GM10266 (cell line): ENCODE results near the gene USP27X.

Experiments used
- DNase-seq: peaks from one replicate; pipeline ENCODE4 v3.0.0; 2012; ENCODE audit errors: extremely low spot score
- TF ChIP-seq, protein P1 (sequence below): IDR thresholded peaks from 2 replicates; pipeline ENCODE4 v1.5.1; 2012; ENCODE audit warnings: mild to moderate bottlenecking, low read depth; ENCODE audit not compliant: control insufficient read depth, insufficient read depth; ENCODE audit errors: missing control alignments

The USP27X gene

DNA sequence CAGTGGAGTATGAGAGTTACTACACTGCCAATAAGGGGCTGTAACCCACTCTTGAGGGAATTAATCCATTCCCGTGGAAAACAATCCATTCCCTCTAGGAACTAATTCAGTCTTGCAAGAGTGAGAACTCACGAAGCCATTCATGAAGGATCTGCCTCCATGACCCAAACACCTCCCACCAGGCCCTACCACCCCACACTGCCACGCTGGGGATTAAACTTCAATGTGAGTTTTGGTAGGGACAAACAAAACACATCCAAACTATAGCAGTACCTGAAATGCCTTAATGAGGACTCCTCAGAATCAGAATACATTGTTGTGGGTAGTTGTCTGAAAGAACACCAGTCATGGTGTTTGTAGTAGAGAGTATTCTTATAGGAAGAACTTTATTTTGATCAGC is 31.0 kb upstream of the USP27X start:
- no peak for DNase-seq
- TF ChIP-seq, protein P1, sequence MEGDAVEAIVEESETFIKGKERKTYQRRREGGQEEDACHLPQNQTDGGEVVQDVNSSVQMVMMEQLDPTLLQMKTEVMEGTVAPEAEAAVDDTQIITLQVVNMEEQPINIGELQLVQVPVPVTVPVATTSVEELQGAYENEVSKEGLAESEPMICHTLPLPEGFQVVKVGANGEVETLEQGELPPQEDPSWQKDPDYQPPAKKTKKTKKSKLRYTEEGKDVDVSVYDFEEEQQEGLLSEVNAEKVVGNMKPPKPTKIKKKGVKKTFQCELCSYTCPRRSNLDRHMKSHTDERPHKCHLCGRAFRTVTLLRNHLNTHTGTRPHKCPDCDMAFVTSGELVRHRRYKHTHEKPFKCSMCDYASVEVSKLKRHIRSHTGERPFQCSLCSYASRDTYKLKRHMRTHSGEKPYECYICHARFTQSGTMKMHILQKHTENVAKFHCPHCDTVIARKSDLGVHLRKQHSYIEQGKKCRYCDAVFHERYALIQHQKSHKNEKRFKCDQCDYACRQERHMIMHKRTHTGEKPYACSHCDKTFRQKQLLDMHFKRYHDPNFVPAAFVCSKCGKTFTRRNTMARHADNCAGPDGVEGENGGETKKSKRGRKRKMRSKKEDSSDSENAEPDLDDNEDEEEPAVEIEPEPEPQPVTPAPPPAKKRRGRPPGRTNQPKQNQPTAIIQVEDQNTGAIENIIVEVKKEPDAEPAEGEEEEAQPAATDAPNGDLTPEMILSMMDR, result no peak

DNA sequence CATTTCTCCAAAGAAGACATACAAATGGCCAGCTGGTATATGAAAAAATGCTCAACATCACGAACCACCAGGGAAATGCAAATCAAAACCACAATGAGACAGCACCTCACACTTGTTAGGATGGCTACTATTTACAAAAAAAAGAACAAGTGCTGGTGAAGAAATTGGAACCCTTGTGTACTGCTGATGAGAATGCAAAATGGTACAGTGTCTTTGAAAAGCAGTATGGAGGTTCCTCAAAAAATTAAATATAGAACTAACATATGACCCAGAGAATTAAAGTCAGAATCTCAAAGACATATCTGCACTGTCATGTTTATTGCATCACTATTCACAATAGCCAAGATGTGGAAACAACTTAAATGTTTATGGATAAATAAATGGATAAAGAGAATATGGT is 29.3 kb upstream of the USP27X start:
- no peak for DNase-seq
- TF ChIP-seq, protein P1, result no peak

GRCh38 chrX:49853661-49854060 is 25.6 kb upstream of the USP27X start:
- TF ChIP-seq, protein P1, result no peak
- no peak for DNase-seq

- TF ChIP-seq, protein P1, result no peak
- DNase-seq, result no peak
These were observed 22.5 kb upstream of the USP27X start for GRCh38 chrX:49856819-49857218.

DNA sequence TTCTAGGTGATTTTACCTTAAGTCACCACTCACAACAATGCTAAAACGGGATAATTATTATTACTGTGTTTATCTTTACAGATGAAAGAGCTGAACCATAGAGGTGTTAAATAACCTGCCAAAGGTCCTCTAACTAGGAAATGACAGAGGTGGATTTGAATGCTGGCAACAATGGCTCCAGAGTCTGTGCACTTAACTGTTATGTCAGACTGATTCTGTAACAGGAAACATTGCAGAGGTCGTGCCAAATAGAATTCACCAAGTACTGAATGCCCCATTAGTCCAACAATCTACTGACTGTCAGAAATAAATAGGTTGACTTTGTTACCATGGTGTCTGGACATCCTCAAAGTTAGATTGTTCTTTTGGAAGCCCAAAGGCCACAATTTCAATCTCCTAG is 20.9 kb upstream of the USP27X start:
- TF ChIP-seq, protein P1, result no peak
- DNase-seq, result no peak

DNA sequence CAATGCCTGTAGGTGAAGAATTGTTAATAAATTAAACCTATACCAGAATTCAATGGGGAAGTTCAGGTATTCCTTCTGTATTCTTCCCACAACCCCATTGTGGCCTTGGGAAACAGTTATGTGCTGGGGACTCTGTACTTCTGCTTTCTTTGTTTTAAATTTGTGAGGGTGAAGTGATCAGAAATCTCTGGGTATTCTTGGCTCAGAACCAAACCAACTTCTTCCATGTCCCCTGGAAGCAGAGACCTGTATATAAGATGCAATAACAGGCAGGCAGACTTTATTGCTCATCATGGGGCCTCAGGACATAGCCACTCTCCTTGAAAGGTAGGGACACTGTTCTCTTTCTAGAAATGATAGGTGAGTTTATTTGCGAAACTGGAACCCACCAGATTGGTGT is 19.8 kb upstream of the USP27X start:
- TF ChIP-seq, protein P1, result no peak

DNA sequence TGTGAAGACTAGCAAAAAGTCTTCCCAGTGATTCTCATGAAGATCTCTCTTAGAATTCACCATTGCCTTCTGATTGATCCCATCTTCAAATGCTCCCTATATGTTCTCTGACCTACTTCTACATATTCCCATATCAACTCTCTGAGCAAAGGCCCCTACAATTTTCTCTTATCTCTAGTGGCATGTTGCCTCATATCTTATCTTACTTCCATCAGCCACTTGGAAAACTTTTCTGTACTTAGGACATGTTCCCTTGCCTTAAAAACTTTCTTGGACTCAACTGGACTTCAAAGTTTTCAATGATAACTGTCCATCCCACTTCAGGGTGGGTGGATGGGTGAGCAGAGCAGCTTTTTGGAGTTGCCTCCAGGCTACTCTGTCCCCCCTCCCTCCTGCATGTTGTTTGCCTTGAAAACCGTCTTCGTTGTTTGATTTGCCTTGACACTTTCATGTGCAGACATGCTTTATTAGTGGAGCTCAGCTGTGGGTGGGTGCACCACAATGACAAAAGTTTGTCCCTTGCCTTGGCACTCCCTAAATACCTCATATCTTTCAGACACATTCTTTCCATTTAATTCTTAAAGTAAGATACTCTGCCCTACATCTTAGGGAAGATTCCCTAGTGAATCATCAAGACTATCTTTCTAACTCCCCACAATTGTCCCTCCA is 18.3 kb upstream of the USP27X start:
- no peak for DNase-seq
- TF ChIP-seq, protein P1, result no peak

More for the DNA sequence above, 19.8 kb upstream of the USP27X start:
- no peak for DNase-seq
